GM18511 (cell line): ENCODE data around the gene IQGAP2.
"Not testable (repeated sequence)": the region's sequence is repeated elsewhere in the genome, so short reads cannot be mapped to it uniquely, and the experiment has no call there.

ENCODE experiments used
- ATAC-seq: cut with Tn5 transposase; IDR thresholded peaks from one replicate; pipeline ENCODE4 v1.9.1; 2021; ENCODE audit warnings: mild to moderate bottlenecking, moderate library complexity; ENCODE audit not compliant: unreplicated experiment

Gene IQGAP2

DNA sequence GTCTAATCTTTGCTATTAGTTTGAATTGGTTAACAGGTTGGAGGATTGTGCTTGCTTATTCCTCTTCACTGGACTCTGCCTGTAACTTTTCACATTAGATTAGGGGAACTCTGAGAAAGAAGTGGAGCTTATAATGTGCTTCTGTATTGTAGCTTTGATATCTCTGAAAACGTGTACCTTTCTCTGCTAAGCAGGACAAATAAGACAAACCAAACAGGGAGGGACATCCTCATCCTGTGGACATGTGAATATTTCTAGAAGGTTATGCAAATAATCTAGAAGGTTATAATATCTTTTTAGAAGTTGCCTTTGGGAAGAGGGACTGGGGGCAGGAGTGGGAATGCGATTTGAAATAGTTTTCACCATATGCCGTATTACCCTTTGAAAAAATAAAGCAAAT is 11.7 kb downstream of the IQGAP2 start:
- ATAC-seq, result no peak

DNA sequence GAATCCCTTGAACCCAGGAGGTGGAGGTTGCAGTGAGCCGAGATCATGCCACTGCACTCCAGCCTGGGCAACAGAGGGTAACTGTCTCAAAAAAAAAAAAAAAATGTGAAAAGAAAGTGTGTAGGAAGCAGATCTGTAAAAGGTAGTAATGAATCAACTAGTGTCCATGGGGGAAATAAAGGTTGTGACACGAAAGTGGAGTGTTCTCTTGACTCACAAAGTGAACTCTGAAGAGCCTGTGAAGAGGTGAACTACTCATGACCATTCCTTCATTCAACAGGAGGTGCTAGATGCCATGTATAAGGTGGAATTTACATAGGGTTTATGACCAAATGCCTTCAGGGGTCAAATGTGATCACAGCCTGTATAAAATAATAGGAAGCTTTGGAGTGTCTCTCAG is 12.8 kb downstream of the IQGAP2 start:
- no peak for ATAC-seq

DNA sequence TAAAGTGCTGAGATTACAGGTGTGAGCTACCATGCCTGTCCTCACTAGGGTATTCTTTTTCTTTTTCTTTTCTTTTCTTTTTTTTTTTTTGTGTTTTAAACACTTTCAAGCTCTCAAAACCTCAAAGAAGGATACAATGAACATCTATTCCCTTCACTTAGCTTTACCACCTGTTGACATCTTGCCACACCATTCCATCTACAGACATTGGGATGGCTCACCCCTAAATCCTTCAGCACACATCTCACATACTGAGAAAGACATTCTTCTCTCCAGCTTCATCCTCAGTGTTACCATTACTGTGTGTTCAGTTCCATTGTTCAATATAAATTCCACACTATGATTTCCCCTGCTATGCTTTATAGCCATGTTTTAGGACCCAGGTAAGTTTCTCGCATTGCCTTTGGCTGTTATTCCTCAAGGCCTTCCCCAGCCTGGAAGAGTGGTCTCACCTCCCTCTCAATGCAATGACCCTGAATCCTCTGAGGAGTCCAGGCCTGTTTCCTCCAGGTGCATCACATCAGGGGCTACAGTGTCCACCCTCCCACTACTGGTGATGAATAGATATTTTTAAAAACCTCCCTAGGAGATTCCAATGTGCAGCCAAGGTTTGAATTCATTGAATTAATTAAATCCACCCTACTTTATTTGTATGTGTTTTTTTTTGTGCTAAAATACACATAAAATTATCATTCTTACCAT is 16.7 kb downstream of the IQGAP2 start:
- no peak for ATAC-seq

DNA sequence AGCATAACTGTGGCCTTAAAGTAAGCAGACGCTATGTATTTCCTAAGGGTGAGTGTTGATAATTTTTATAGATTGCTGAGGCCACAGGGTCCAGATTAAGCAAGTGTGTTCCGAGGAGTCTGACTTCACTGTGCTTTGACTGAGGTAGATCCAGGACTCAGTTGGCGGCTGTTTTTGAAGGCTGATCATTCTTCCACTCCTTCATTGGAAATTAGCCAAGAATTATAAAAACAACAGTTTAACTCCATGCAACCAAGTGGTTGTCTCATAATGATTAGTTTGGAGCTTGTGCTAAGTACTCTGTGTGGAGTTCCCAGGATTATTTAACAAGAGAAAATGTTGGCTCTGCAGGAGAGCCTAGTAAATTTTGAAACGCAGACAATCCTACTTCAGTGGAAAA is 19.1 kb downstream of the IQGAP2 start:
- ATAC-seq, result no peak

DNA sequence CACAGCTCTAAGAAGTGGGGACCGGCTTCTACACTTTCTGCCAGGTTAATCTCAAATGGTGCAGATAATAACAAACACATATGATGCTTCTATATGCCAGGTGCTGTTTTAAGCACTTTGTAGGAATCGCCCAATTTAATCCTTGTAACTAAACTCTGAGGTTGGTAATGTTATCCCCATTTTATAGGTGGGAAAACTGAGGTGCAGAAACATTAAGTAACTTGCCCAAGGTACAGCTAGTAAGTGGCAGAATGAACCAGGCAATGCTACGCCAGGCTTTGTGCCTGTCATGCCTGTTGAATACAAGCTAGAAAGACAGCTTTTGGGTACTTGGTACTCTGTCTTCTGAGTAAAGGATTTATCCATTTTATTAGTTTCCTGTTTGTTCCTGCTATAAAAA is 19.7 kb downstream of the IQGAP2 start:
- no peak for ATAC-seq

DNA sequence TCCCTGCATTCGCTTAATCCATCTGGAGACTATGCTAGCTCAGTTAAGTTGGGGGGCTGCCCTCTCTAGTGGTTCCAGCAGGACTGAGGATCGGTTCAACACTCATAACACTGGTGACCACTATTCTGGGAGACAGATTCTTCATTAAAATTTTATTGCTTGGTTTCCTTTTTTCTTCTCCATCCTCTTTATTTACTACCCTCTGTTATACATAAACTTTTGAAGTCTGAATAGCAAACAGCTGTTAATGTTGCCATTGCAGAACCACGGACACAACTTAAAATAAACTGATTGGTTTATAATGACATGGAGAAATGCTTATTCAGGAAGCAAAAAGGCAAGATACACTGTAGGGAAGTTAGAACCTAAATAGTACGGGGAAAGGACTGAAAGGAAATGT is 22.1 kb downstream of the IQGAP2 start:
- ATAC-seq, result no peak

DNA sequence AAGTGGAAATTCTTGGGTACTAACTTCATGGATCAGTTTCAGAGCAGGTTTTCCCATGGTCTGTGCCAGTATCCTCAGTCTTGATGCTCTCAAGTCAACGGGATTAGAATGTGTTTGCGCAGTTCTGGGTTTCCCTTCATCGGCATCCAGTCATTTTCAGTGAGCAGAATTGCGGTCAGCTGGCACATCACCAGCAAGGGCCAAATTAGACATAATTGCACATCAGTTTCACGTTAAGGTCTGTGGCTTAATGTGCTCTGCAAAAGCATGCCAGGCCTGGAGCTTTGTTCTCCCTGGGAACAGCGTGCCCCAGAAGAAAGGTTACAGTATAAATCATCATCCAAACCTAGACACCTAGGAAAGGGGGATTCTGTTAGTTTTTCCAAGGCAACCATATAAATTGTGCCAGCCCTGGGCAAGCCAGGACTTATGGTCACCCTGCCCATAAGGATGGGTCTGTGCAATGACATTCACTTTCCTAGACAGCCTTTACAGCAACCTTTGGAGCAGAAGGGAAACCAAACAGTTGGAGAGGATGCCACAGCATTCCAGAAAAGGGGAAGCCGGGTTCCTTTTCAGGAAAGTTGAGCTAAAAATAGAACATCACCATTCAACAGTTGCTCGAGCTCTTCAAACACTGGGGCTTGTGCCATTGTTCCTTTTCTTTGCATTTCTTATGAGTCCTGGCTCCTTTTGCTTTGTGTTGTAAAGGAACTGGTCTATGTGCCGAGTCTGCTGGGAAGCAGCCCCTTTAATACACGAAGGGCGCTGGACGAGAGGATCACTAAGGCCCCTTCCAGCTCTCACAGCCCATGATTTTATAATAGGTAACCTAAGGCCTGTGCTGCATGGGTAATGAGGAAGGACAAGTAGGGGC is 23.1 kb downstream of the IQGAP2 start:
- no peak for ATAC-seq

DNA sequence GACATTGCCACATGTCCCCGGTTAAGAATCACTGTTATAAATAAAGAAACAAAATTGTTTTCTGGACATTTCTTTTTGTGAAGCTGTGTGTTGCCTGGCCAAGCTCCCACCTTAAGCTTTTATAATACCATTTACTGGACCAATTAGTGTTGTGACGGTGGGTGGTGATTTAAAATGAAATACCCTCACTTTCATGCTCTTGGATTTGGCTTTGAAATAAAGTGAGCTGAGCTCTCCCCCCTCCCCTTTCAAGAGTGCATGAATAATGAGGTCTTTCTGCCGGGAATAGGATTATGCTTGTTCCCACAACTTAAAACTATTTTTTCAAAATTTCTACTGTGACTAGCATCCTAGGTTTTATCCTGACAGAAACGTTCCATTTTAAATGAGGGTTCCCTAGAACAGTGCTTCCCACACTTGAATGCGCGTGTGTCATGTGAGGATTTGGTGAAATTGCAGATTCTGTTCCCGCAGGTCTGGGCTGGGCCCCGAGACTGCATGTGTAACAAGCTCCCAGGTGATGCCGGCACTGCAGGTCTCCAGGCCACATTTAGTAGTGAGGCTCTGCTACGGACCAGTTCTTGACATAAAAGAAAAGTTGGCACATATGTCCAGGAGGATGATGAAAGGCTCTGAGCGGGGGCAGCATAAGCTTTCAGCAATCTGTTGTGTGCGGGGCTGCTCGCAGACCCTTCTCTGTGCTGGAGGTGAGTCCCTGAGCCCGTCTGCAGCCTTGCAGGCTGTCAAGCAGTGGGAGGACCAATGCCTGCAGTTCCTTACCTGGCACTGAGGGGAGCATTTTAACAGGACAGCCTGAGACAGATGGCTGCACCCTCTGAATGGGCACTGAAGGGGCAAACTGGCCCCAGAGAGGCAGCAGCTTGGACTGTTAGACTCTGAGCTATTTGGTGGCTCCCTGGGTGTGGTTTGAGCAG is 24.4 kb downstream of the IQGAP2 start:
- ATAC-seq, result no peak

DNA sequence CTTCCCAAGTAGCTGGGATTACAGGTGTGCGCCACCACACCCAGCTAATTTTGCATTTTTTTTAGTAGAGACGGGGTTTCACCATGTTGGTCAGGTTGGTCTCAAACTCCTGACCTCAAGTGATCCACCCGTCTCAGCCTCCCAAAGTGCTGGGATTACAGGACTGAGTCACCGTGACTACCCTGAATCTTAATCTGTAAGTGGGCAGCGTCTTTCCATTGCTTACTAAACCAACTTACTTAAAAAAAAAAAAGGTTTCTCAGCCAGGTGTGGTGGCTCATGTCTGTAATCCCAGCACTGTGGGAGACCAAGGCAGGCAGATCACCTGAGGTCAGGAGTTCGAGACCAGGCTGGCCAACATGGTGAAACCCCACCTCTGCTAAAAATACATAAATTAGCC is 25.5 kb downstream of the IQGAP2 start:
- not testable (repeated sequence) for ATAC-seq

DNA sequence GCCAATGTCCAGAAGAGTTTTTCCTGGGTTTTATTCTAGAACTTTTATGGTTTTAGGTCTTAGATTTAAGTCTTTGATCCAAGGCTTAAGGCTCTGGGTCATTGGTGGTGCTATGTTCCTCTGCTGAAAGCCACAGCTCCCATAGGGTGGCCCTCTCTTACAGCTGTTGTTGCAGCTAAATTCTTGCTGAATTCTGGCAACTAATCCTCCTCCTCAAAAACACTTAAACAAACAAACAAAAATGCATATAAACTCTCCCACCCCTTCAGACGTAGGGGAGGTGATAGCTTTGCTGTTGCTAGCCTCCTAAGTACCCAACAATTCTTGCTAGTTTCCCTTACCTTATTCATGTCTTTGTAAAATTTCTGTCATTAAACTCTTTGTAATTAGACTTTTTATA is 30.2 kb downstream of the IQGAP2 start:
- ATAC-seq, result no peak

DNA sequence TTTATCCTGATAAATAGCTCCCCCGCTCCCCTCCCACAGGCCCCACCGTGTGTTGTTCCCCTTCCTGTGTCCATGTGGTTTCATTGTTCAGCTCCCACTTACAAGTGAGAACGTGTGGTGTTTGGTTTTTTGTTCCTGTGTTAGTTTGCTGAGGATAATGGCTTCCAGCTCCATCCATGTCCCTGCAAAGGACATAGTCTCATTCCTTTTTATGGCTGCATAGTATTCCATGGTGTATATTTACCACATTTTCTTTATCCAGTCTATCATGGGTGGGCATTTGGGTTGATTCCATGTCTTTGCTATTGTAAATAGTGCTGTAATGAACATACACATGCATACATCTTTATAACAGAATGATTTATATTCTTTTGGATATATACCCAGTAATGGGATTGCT is 34.4 kb downstream of the IQGAP2 start:
- not testable (repeated sequence) for ATAC-seq

DNA sequence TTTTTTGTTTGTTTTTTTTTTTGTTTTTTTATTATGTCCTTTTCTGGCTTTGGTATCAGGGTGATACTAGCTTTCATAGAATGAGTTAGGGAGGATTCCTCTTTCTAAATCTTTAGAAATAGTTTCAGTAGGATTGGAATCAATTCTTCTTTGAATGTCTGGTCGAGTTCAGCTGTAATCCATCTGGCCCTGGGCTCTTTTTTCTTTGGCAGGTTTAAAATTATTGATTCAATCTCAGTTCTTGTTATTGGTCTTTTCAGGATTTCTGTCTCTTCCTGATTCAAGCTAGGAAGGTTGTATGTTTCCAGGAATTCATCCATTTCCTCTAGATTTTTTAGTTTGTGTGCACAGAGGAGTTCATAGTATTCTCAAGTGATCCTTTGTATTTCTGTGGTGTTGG is 34.9 kb downstream of the IQGAP2 start:
- ATAC-seq, result no peak

DNA sequence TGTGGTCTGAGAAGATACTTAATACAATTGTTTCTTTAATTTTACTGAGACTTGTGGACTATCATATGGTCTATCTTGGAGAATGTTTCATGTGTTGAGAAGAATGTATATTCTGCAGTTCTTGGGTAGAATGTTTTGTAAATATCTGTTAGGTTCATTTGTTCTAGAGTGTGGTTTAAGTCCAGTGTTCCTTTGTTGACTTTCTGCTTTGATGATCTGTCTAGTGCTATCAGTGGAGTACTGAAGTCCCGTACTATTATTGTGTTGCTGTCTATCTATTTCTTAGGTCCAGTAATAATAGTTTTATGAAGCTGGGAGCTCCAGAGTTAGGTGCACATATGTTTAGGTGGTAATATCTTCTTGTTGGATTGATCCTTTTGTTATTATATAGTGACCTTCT is 36.1 kb downstream of the IQGAP2 start:
- ATAC-seq, result no peak

DNA sequence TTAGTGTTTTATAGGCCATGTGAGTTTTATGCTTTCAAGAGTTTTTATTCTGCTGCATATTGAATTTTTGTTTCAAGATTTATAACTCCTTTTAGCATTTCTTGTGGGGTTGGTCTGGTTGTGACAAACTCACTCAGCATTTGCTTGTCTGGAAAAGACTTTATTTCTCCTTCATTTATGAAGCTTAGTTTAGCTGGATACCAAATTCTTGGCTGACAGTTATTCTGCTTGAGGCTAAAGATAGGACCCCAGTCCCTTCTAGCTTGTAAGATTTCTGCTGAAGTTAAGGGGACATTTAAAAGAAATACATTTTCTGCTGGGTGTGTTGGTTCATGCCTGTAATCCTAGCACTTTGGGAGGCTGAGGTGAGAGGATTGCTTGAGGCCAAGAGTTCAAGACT is 36.8 kb downstream of the IQGAP2 start:
- ATAC-seq, result no peak

DNA sequence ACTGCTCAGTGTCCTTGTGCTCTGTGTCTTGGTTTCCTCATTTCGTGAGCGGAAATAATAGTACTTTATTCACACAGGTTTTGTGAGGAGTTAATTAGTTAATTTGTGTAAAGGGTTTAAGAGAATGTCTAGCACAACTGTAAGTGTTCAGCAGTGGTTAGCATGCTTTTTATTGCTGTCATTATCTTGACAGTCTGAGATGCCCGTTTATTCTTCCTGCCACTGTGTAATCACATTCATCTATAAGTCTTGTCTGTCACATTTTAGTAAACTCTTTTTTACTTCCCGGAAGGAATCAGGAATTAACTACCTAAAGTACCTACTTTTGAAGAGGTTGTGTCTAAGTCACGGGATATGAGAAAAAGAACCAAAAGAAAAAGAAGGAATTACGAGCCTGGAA is 38.0 kb downstream of the IQGAP2 start:
- ATAC-seq, result no peak

DNA sequence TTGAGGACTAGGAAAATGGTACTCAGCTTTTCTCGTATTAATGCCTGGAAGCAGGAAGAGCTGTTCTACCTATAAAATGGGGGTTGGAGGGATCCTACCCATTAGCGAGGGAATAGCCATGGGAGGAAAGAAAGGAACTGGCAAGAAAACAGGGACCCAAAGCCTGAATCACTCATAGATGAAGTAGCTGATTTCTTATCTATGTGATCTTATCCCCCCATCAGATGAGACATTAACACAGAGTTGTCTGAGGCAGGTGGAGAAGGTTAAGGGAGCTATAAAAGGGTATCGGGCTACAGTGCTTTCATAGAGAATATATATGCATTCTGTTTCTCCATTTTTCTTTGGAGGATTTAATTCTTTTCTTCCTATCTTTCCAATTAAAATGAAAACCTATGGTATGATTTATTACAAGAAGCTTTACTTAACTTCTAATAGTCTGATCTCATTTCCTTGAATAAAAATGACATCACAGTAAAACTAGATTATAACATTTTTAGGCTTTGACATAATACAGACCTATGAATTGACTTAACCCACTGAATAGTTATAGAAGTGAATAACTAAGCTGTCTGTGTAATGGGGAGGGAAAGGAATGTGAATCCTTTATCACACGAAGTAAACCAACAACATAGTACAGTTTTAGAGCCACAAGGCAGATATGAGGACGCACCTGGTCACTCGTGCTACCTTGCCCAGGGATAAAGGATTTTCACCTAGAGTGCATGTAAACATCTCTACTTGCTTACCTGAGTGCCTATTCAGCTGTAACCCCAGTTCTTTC is 39.0 kb downstream of the IQGAP2 start:
- no peak for ATAC-seq

DNA sequence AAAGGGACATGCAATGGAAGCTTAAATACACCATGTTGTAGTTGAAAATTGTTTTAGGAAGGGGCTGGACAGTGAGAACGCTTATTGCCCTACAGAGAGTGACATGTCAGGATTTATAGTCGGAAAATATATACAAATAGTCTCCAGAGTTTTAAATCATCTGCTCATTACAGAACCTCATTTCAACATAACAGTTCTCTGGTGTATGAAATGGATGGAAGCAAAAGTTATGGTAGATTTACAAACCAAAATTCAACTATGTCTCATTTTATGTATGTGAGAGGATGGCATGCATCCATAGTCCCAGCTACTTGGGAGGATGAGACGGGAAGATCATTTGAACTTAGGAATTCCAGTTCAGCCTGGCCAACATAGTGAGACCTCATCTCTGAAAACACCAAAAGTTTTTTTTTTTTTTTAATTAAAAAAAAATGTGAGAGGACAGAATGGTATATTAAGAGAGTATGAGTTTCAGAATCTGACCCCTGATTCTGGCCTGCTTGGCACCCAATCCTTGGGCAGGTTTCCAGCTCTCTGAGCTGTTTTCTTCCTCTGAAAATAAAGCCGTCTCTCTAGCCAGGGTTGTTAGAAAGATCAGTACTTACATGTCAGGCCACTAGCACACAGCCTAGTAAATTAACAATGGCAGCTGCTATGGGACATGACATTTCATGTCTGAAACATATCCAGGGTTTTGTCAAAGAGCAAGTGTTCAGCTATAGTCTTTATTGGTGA is 40.1 kb downstream of the IQGAP2 start:
- ATAC-seq, result no peak

DNA sequence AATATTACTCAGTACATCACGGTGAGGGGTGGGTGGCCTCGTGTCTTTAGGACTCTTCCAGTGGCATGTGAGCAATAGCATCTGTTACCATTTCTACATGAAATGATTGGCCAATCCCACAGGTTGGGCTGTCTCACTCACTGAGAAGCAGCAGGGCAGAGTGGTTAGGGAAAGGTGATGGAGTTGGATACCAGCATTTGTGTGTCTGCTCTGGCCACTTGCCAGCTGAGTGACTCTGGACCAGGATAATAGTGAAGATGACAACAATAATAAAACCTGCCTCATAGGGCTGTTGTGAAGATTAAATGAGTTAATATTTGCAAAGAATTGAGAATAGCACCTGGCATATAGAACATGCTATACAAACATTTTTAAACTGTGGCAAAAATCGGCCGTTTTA is 42.0 kb downstream of the IQGAP2 start:
- ATAC-seq, result no peak

DNA sequence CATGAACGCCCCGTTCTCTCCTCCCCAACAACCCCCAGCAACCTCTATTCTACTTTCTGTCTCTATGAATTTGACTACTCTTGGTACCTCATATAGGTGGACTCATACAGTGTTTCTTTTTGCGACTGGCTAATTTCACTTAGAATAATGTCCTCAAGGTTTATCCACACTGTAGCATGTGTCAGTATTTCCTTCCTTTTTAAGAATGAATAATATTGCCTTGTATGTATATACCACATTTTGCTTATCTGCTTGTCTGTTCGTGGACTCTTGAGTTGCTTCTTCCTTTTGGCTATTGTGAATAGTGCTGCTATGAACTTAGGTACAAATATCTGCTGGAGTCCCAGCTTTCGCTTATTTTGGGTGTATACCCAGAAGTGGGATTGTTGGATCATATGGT is 42.7 kb downstream of the IQGAP2 start:
- ATAC-seq, result no peak

DNA sequence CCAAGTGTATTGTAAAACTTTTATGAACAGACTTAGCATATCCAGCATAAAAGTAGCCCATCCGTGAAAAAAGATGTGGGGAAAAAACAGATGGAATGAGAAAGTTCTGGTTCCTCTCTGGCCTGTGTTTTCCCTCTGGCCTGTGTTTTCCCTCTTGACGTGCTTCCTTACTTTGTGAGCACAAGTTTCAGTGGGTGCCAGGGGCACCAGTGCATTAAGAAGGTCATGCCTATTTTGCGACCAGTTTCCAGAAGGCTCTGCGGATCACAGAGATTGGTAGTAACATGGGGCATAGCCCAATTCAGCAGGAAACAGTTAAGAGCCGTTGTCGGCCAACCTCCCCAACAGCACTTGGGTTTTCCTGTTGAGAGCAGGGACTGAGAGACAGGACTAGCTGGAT is 43.7 kb downstream of the IQGAP2 start:
- no peak for ATAC-seq
